ENCODE measurements around the gene ITGB6.

The ITGB6 gene, protein sequence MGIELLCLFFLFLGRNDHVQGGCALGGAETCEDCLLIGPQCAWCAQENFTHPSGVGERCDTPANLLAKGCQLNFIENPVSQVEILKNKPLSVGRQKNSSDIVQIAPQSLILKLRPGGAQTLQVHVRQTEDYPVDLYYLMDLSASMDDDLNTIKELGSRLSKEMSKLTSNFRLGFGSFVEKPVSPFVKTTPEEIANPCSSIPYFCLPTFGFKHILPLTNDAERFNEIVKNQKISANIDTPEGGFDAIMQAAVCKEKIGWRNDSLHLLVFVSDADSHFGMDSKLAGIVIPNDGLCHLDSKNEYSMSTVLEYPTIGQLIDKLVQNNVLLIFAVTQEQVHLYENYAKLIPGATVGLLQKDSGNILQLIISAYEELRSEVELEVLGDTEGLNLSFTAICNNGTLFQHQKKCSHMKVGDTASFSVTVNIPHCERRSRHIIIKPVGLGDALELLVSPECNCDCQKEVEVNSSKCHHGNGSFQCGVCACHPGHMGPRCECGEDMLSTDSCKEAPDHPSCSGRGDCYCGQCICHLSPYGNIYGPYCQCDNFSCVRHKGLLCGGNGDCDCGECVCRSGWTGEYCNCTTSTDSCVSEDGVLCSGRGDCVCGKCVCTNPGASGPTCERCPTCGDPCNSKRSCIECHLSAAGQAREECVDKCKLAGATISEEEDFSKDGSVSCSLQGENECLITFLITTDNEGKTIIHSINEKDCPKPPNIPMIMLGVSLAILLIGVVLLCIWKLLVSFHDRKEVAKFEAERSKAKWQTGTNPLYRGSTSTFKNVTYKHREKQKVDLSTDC

DNA sequence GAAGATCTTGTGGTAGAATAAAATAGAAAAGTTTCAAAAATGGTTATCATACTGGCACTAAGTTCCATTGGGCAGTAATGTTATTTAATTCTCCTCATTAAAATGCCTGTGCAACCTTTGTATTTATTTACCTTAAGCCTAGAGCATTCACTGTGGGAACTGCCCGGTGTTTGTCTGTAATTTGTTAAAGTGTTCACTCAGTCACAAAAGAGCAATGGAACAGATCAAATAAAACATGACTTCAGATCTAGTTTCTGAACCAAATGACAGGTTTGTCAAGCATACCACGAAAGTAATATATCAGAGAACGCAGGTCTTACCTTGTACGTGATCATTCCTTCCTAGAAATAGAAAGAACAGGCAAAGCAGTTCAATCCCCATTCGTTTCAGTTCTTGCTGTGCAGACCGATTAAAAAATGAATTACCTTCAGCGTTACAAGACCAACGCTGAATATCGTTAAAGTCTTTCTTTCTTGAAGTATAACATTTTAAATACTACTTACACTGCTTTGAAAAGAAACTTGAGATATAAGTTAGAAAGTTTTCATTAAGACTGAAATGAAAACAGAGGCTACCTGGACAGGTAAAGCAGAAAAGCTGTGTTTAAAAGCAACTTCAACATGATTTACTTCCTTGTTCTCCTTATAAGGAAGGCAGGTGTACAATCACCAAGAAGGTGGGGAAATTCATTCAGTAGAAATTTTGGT, at the start of gene ITGB6:
ITGB6 (minus strand) TSS at position 590 of the 707 bp plus-strand sequence; CDS start at position 381, 209 bp downstream.
- H3K27me3 ChIP-seq (ENCODE audit: insufficient read depth, low read depth, severe bottlenecking): no peaks in the 10 kb centered on the region

GRCh38 chr2:160247296-160248035, 47.4 kb upstream of the ITGB6 start:
- Histone ChIP-seq H3K27me3 (ENCODE audit: insufficient read depth, low read depth, severe bottlenecking) (no peaks in the 10 kb centered on the region), H3K4me3 (ENCODE audit: low read depth, low read length) (no peak overlapping the region), H3K36me3 (no peaks in the 10 kb centered on the region), H3K9me3 (ENCODE audit: severe bottlenecking) (no peaks in the 10 kb centered on the region), H3K27ac (peak overlapping the region; percentile 76)
- DNase-seq: peak; percentile 53
- TF ChIP-seq CTCF (IDR thresholded peaks at IDR 0.05; ENCODE audit: low read depth, low read length): no peak

More for the DNA sequence above, at the start of gene ITGB6:
- Histone ChIP-seq H3K4me3 (ENCODE audit: low read depth, low read length) (no peak within 1 kb of the TSS), H3K9me3 (ENCODE audit: severe bottlenecking) (no peaks in the 10 kb centered on the region), H3K27ac (no peak within 1 kb of the TSS), H3K36me3 (no peaks in the 10 kb centered on the region)
- no peak for TF ChIP-seq CTCF (IDR thresholded peaks at IDR 0.05; ENCODE audit: low read depth, low read length)
- no peak for DNase-seq

DNA sequence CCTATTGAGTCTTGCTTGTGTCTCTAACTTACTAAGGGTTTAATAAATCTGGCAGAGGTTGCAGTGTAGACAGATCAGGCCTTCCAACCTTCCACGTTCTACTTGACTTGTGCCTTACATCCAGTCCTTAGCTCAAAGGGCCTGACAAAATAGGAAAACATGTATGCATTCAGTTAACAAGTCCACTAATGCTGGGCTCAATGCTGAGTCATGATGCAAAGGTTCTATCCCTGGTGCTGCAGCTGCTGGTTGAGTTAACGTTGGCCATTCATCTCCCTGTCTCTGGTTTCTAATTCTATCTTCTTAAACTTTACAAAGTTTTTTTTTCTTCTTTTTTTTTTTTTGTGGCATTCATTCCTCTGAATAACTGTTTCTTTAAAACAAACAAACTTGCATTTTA, 46.3 kb upstream of the ITGB6 start:
- Histone ChIP-seq H3K27me3 (ENCODE audit: insufficient read depth, low read depth, severe bottlenecking) (no peaks in the 10 kb centered on the region), H3K9me3 (ENCODE audit: severe bottlenecking) (no peaks in the 10 kb centered on the region), H3K4me3 (ENCODE audit: low read depth, low read length) (no peak overlapping the region), H3K27ac (no peak overlapping the region), H3K36me3 (no peaks in the 10 kb centered on the region)
- no peak for TF ChIP-seq CTCF (IDR thresholded peaks at IDR 0.05; ENCODE audit: low read depth, low read length)
- no peak for DNase-seq

GRCh38 chr2:160245614-160246155, 45.6 kb upstream of the ITGB6 start:
- Histone ChIP-seq H3K27ac (no peak overlapping the region), H3K9me3 (ENCODE audit: severe bottlenecking) (no peaks in the 10 kb centered on the region), H3K4me3 (ENCODE audit: low read depth, low read length) (no peak overlapping the region), H3K36me3 (no peaks in the 10 kb centered on the region), H3K27me3 (ENCODE audit: insufficient read depth, low read depth, severe bottlenecking) (no peaks in the 10 kb centered on the region)
- no peak for DNase-seq
- TF ChIP-seq CTCF (IDR thresholded peaks at IDR 0.05; ENCODE audit: low read depth, low read length): no peak

DNA sequence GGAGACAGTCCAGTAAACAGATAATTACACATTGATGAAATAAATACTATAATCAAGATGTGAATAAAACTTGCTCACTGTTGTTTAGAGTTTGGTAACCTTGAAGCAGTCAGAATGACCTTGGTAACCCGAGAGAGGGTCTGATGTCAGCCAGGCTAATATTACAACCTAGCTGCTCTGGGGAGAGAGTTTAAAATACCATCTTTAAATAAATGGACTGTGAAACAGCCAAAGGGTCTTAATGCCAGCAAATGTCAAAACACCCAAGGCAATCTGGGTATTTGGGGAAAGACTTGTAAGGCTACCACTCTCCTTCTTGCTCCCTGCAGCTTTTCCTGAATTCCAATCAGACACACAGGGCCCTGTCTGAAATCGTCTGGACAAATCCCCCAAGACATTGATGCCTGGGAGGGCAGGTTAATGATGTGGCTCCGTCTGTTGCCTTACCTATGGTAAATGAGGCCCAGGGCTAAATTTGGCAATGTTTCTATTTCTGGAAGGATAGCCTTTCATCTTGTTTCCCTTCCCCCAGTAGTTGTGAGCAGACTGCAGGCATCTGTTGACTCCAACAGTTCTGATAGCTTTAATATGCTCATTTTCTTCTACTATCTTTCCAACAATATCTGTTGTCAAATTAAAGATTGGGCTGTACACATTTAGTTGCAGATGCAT, 43.0 kb upstream of the ITGB6 start:
- H3K4me3 ChIP-seq (ENCODE audit: low read depth, low read length): no peak overlapping the region
- H3K27ac ChIP-seq: peak overlapping the region; percentile 33
- no peaks in the 10 kb centered on the region for H3K27me3 ChIP-seq (ENCODE audit: insufficient read depth, low read depth, severe bottlenecking)
- no peak for TF ChIP-seq CTCF (IDR thresholded peaks at IDR 0.05; ENCODE audit: low read depth, low read length)
- no peaks in the 10 kb centered on the region for H3K9me3 ChIP-seq (ENCODE audit: severe bottlenecking)
- DNase-seq: peak; percentile 43
- no peaks in the 10 kb centered on the region for H3K36me3 ChIP-seq

Measured in WERI-Rb-1 (cell line).